Keratinocyte (primary cell): ENCODE measurements around the gene PUDP.

ENCODE experiments used
- EZH2 ChIP-seq: IDR thresholded peaks from one replicate; pipeline ENCODE4 v1.6.1; 2012; ENCODE audit warnings: inconsistent platforms, mild to moderate bottlenecking, low read length, moderate library complexity
- TF ChIP-seq, protein P1 (sequence below), 3 experiments: IDR thresholded peaks in 1 of 3; conservative IDR thresholded peaks in 1 of 3; optimal IDR thresholded peaks in 1 of 3; 2 replicates in 2 of 3; 3 replicates in 1 of 3; pipeline versions ENCODE3 to v1.5.1; 2011; ENCODE audit warnings: low read length in 3 of 3, mild to moderate bottlenecking in 3 of 3, moderate library complexity in 2 of 3, control low read depth in 1 of 3, inconsistent platforms in 1 of 3; ENCODE audit not compliant: insufficient read depth in 2 of 3; ENCODE audit errors: extremely low read depth in 1 of 3

DNA sequence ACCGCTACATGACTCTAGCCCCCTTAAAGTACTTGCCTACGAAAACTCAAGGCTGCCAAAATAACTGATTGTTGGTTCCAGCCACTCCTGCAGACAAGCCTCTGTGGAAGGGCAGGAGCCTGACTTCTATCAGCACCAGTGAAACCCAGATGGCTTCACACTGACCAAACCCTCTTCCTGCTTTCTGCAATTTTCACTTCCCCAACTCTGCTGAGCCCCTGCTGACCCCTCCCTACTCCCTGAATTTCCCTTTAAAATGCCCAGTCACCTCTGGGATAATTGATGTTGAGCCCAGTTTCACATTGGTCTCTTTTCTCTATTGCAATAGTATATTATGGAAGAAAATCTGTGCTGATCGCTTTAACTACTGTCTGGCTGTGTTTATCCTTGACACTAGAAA lies 62.1 kb downstream of the PUDP start:
- TF ChIP-seq, protein P1, sequence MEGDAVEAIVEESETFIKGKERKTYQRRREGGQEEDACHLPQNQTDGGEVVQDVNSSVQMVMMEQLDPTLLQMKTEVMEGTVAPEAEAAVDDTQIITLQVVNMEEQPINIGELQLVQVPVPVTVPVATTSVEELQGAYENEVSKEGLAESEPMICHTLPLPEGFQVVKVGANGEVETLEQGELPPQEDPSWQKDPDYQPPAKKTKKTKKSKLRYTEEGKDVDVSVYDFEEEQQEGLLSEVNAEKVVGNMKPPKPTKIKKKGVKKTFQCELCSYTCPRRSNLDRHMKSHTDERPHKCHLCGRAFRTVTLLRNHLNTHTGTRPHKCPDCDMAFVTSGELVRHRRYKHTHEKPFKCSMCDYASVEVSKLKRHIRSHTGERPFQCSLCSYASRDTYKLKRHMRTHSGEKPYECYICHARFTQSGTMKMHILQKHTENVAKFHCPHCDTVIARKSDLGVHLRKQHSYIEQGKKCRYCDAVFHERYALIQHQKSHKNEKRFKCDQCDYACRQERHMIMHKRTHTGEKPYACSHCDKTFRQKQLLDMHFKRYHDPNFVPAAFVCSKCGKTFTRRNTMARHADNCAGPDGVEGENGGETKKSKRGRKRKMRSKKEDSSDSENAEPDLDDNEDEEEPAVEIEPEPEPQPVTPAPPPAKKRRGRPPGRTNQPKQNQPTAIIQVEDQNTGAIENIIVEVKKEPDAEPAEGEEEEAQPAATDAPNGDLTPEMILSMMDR (optimal IDR thresholded peaks at IDR 0.05 in 1 of 3, IDR thresholded peaks at IDR 0.05 in 1 of 3, conservative IDR thresholded peaks at IDR 0.05 in 1 of 3; ENCODE audit: extremely low read depth in 1 of 3, insufficient read depth in 2 of 3, low read length in 3 of 3), result no peak
- TF ChIP-seq EZH2, result no peak
